NCI-H2081 treated with DMSO at 0.1 percent for 48 hours (cell line): ENCODE measurements around the gene ZNF408.
"Not testable (repeated sequence)": the region's sequence is repeated elsewhere in the genome, so short reads cannot be mapped to it uniquely, and the experiment has no call there.

ENCODE experiments used
- DNase-seq: peaks from one replicate; lab custom pipeline; 2025; lab: John Stamatoyannopoulos, UW

The ZNF408 gene

DNA sequence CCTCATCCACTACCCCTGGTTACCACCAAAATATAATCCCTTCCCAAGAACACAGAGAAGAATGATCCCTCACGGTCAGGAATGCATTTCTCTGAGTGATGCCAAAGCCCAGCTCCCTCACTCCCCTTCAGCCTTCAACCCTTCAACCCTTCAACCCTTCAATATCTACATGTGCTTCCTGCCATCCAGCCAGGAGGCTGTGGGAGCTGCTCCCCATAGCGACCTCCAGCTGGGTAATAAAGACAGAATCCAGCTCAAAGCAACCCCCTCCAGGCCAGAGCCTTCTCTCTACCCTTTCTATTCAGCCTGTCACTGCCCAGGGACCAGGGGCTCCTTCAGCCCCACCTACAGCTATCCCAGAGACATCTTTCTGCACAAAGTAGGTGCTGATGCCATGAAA lies 3.1 kb upstream of the ZNF408 start:
- no peak for DNase-seq

DNA sequence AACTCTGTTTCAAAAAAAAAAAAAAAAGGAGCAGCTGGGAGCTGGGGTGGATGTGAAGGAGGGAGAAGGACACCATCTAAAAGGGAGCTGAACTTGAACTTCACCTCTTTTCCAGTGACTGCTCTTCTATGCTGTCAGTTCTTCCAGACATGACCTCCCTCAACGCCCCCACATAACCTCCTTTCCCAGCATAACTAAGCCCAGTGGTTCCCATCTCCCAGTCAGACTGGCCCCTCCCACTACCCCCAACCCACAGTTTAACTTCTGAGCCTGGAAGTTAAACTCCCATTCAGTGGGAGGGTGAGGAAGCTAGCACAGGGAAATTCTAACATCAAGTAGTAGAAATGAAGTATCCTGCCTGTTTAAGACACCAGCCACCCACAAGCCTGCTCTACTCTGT lies 2.2 kb upstream of the ZNF408 start:
- DNase-seq = no peak

DNA sequence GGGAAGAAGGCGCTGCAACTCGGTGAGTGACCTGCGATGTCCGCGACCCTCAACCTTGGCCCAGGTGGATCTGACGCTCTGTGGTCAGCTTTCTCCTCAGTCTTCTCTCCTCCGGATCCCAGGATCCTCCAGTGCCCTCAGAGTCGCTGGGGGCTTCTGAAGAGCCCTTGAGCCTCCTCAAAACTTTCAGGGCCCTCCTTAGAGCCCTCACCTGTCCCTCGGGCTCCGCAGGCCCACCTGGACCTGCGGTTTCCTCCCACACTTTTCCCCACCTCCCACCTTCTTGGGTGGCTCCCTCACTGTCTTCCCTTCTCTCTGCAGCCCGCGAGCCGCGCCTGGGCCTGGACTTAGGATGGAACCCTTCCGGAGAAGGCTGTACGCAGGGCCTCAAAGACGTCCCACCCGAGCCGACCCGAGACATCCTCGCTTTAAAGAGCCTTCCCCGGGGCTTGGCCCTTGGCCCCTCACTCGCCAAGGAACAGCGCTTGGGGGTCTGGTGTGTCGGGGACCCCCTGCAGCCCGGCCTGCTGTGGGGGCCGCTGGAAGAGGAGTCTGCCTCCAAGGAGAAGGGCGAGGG lies 335 bp downstream of the ZNF408 start:
- DNase-seq = no peak

DNA sequence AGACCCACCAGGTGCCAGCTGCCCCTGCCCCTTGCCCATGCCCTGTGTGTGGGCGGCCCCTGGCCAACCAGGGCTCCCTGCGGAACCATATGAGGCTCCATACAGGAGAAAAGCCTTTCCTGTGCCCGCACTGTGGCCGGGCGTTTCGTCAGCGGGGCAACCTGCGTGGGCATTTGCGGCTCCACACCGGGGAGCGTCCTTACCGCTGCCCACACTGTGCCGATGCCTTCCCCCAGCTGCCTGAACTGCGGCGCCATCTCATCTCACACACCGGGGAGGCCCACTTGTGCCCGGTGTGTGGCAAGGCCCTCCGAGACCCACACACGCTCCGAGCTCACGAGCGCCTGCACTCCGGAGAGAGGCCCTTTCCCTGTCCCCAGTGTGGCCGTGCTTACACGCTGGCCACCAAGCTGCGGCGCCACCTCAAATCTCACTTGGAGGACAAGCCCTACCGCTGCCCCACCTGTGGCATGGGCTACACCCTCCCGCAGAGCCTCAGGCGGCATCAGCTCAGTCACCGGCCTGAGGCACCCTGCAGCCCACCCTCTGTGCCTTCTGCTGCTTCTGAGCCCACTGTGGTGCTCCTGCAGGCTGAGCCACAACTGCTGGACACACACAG lies 4.3 kb downstream of the ZNF408 start:
- no peak for DNase-seq

DNA sequence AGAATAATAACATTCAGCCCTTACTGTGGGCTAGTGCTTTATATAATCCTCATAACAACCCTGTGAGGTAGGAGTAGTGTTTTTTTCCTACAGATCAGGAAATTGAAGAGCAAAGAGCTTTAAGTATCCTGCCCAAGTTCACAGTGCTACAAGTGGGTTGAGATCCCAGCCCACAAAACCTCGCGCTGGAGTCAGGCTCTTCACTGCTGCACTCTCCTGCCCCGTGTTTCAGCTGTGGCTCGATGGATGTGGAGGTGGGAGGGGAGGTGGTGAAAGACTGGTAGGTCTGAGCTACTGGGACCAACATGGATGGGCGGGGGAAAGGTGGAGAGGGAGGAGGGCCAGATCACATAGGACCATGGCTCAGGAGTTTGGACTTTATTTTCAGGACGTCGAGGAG lies 6.1 kb downstream of the ZNF408 start:
- DNase-seq = no peak

DNA sequence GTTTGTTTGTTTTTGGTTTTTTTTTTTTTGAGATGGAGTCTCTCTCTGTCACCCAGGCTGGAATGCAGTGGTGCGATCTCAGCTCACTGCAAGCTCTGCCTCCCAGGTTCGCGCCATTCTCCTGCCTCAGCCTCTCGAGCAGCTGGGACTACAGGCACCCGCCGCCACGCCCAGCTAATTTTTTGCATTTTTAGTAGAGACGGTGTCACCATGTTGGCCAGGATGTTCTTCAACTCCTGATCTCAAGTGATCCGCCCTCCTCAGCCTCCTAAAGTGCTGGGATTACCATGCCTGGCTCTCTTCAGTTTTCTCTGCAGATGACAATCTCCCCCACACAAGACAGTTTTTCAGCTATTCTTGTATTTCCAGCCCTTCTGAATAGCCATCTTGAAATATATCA lies 8.5 kb downstream of the ZNF408 start:
- not testable (repeated sequence) for DNase-seq

DNA sequence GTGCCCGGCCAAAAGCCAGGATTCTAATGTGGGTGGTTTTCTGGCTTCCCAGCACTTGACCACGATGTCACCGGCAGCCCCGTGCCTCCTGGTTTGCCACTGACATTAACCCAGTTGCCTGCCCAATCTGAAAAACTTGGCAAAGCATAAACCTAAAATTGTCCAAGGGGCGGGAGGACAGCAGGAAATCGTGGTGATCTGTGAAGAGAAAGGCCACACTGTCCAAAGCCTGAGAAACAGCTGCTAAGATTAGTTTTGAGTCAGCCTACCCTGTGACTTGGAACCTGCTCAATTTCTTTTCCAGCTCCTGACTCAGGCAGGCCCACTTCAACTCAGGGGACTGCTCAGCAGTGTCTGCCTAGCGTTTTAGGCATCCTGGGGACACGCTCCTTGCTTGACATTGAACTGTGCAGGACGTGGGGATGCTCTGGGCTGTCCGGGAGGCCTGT lies 10.0 kb downstream of the ZNF408 start:
- DNase-seq = no peak

DNA sequence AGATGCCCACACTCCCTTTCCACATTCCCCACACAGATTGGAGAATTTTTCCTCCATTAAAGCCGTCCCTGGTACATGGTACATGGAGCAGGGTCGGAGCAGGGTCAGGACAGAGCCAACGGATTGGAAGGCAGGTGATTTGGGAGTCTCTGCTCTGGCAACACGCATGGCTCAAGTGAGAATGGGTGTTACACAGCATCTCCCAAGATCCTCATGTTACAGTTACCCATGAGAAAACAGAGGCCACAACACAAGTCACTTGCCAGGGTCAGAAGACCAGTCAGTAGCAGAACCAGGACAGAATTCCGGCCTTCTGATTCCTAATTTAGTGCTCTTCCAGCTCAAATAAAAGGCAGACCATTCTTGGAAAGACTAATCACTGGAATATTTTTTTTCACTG lies 10.5 kb downstream of the ZNF408 start:
- no peak for DNase-seq

DNA sequence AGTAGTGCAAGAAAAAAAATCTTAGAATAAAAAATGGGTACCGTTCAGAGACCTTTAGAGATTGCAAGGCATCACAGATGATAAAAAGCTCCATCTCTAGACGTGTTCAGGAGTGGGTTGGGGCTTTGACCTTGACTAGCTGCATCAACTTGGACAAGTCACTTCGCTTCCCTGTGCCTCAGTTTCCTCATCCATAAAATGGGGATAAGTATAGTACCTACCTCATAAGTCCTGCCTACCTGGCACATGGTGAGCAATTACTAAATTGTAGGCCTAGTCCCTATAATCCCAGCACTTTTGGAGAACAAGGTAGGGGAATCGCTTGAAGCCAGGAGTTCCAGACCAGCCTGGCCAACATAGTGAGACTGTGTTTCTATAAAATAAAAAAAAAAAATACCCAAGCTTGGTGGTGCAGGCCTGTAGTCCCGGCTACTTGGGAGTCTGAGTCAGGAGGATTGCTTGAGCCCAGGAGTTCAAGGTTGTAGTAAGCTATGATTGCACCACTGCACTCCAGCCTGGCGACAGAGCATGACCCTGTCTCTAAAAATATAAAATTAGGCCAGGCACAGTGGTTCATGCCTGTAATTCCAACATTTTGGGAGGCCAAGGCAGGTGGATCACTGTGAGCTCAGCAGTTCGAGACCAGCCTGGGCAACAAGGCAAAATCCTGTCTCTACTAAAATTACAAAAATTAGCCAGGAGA lies 12.2 kb downstream of the ZNF408 start:
- no peak for DNase-seq

DNA sequence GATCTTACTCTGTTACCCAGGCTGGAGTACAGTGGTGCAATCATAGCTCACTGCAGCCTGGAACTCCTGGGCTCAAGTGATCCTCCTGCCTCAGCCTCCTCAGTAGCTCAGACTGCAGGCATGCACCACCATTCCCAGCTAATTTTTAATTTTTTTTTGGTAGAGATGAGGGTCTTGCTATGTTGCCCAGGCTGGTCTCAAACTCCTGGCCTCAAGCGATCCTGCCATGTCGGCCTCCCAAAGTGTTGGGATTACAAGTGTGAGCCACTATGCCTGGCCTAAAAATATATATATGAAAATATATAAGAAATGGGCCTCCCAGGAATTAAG lies 17.0 kb downstream of the ZNF408 start:
- not testable (repeated sequence) for DNase-seq

DNA sequence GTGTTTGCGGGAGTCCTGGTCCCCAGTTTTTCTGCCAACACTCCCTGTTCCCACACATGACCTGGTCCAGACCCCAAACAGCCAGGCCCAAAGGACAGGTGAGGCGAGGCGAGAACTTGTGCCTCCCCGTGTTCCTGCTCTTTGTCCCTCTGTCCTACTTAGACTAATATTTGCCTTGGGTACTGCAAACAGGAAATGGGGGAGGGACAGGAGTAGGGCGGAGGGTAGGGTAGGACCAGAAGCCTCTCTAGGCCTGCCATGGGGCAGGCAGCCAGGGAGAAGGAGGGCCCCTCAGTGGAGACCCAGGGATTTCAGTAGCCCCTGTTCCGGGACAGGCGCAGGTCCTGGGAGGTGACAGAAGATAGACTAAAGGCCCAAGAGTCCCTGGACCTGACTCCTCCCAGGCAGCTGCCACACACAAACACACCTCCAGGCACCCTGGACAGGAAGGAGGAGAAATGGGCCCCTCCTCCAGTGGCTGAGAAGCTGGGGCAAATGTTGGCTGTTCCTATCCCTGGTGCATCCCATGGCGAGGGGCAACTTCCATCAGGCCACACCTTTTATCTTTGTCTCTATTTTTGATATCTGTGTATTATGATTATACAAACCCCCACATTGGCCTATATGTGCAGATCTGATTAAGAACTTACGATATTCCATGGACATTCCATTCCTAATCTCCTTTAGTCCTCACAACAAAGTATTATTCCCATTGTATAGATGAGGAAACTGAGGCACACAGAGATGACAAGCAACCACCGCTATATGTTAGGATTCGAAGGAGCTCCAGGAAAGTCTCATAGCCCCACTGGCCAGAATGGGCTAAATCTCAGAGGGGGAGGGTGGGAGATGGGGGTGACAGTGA lies 17.6 kb downstream of the ZNF408 start:
- peak; percentile 15 for DNase-seq

DNA sequence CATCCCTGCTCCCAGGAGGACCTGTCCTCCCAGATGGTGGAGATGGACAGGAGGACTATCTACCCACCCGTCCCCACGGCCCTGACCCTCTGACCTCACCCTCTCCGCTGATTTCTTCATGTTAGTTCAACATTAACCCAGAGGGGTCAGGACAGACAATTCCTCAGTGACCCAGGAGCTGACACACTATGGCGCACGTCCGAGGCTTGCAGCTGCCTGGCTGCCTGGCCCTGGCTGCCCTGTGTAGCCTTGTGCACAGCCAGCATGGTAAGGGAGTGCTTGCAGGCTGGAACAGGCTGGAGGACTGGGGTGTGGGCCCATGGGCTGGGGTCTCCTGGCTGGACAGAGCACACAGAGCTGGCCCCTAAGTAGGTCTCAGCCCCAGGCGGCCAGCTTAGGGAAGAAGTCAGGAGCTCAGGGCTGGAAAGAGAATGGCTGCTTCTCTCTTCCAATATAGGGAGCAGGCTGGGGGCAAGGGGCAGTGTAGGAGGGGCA lies 18.3 kb downstream of the ZNF408 start, which contains the start of gene F2:
Gene F2, plus strand, starts transcription at position 166 of the 495 bp plus-strand sequence. Its CDS starts 23 bp downstream, at position 189.
- DNase-seq = no peak

DNA sequence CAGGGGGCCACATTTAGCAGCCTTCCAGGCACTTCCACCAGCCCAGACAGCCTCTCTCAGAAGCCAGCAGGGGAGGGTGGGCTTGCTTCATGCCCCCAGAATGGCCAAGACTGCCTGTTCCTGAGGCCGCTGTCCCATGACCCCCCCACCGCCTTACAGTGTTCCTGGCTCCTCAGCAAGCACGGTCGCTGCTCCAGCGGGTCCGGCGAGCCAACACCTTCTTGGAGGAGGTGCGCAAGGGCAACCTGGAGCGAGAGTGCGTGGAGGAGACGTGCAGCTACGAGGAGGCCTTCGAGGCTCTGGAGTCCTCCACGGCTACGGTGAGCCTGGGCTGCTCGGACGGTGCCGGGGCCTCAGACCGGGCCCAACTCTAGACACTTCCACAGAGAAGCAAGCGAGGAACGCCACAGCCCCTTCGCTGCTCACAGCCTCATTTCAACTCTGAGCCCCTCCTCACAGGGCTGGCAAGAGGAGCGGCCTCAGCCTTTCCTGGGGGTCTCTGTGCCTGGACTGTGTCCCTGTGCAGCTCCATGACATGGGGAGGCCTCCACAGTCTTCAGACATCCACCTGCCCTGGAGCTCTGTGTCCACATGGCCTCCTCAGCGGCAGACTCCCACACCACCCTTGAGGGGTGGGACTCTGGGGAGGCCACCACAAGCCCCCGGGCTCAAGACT lies 18.9 kb downstream of the ZNF408 start:
- DNase-seq = no peak

DNA sequence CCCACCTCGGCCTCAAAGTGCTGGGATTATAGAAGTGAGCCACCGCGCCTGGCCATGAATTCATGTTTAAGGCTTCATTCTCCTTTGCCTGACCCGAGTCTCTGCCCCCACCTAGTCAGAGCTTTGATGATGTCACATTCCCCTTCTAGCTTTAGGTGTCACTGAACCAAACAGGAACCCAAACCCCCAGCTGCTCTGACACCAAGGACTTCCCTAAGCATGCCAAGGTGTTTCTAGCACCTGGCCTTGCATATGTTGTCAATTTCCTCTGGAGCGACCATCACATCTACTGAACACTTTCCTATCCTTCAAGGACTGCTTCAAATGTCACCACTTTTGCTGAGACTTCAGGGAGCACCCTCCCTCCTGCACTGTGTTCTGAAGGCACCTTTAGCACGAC lies 20.5 kb downstream of the ZNF408 start:
- no peak for DNase-seq

DNA sequence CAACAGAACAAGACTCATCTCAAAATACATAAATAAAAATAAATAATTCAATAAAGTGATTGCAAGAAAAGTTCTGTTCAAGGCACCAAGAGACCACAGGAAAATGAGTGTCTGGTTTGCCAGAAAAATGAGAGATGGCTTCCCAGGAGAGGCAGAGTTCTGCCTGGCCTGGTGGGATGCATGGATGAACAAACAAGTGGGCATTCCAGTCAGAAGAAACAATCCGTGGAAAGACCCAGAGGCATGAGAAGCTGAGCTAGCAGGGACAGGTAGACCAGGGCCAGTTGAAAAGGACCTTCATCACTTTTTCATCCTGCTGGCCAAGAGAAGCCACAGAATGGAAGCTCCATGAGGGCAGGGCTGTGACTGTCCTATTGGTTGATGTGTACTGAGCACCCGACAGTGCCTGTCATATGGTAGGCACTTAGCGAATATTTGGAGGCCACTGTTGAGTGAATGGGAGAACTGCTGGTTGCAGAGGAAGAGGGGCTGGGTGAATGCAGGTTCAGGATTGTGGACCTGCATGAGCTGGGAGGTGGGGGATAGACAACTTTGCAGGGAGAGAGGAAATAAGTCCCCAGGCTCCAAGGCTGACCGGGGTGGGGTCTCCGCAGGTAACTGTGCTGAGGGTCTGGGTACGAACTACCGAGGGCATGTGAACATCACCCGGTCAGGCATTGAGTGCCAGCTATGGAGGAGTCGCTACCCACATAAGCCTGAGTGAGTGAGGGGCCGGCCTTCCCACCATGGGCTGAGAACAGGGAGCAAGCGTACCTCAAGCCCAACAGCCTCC lies 21.9 kb downstream of the ZNF408 start:
- DNase-seq = no peak

DNA sequence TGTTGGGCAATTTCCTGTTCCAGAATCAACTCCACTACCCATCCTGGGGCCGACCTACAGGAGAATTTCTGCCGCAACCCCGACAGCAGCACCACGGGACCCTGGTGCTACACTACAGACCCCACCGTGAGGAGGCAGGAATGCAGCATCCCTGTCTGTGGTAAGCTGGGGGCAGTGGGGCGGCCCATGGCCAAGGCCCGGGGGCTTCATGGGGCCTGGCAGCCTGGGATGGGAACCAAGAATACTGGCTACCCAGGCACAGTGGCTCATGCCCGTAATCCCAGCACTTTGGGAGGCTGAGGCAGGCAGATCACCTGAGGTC lies 22.5 kb downstream of the ZNF408 start:
- no peak for DNase-seq

DNA sequence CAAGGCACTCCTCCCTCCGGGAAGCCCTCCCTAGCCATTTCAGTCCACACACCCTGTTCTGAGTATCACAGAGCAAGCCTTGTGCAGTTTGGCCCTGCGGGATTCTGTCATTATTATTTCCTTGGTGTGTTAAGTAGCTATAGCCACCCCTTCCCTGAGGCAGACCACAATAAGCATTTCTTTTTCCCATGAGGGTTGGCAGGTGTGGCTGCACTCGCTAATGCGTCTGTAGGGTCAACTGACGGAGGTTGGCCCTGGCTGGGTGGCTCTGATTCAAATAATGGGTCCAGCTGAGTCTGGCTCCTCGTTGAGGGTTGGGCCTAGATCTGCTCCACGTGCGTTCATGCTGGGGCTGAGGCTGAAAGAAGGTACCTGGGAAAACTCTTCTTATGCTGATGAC lies 23.3 kb downstream of the ZNF408 start:
- DNase-seq = no peak

DNA sequence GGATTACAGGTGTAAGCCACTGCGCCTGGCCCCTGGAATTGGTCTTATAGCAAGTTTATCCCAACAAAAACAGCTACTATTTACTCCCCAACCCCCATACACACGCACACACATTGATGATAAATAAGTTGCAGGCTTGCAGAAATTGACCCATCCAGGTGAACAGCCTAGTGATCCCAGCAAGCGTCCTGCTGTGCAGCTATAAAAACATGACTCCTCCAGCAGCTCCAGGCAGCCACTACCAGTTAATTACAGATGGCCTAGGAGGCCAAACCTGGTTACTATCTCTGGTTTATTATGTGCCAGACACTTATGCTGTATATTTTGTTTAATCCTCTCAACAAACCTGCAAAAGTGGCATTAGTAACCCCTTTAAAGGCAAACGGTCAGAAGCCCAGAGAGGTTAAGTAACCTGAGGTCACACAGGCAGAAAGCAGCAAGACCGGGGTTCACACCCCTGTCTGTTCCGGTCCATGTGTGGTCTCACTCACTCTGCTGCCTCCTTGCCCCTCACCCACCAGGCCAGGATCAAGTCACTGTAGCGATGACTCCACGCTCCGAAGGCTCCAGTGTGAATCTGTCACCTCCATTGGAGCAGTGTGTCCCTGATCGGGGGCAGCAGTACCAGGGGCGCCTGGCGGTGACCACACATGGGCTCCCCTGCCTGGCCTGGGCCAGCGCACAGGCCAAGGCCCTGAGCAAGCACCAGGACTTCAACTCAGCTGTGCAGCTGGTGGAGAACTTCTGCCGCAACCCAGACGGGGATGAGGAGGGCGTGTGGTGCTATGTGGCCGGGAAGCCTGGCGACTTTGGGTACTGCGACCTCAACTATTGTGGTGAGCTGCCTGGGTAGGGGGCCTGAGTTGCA lies 24.7 kb downstream of the ZNF408 start:
- DNase-seq = no peak

DNA sequence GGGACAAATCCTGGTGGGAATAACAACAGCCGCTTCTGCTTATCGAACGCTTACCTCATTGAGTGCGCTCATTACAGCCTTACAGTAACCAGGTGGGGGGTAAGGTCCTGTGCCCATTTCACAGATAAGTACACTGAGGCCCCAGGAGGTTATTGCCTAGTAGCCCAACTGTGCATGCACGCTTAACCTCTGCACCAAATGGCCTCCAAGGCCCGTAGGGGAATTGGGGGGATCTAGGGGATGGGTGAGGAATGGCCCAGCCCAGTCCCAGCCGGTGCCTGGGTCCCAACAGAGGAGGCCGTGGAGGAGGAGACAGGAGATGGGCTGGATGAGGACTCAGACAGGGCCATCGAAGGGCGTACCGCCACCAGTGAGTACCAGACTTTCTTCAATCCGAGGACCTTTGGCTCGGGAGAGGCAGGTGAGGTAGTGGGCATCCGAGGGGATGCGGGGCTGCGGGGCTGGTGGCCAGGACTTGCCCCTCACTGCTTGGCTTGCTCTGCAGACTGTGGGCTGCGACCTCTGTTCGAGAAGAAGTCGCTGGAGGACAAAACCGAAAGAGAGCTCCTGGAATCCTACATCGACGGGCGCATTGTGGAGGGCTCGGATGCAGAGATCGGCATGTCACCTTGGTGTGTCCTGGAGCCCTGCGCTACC lies 25.5 kb downstream of the ZNF408 start:
- no peak for DNase-seq
